Measurements from ENCODE around the gene STX8.

- TF ChIP-seq TAF1 (IDR thresholded peaks at IDR 0.05; ENCODE audit: borderline replicate concordance, low read depth, low read length) (no peak), POLR2AphosphoS5 (IDR thresholded peaks at IDR 0.05; ENCODE audit: low read depth, low read length) (no peak)
Measured at GRCh38 chr17:9236286-9237052, 339.2 kb downstream of the STX8 start.

All from GM12892 (cell line).